Measurements from ENCODE around the gene AGAP1. TPM values are rescaled to one million over a fixed set of nuclear protein-coding genes. Genes with fewer than 3 reads are reported as not detected.

The AGAP1 gene
- total RNA-seq, 1 experiment from 2014 or later: 25.8 TPM

- H3K14ac ChIP-seq (ENCODE audit: insufficient read depth, low read length): peak overlapping the region; percentile 60; the same call in 1 of the 2 replicates
- H4K8ac ChIP-seq (replicated peaks; ENCODE audit: insufficient read length, low read depth, low read length): no peak overlapping the region
- peaks cover 51% of the 10 kb centered on the region; the same call in 1 of the 2 replicates for H3K27me3 ChIP-seq (ENCODE audit: insufficient read depth, low read length)
- no peak overlapping the region for H3K18ac ChIP-seq (ENCODE audit: insufficient read length, low read depth, low read length)
- H2AFZ ChIP-seq (ENCODE audit: low read length): no peak overlapping the region
- no peak overlapping the region for H2BK20ac ChIP-seq (ENCODE audit: low read depth, low read length, poor library complexity, severe bottlenecking)
- no peak overlapping the region for H3K9ac ChIP-seq (ENCODE audit: extremely low read depth, insufficient read length, low read length)
- peak overlapping the region; percentile 36 to 71; a peak in 4 of 5 replicates for H3K4me3 Mint-ChIP-seq
- H3K79me1 ChIP-seq (ENCODE audit: insufficient read depth, low read depth, low read length, poor library complexity, severe bottlenecking): no peaks in the 10 kb centered on the region
- DNase-seq: peak; percentile 88
- no peak overlapping the region for H3K27ac ChIP-seq (ENCODE audit: insufficient read length, low read depth, low read length)
- H2BK15ac ChIP-seq (ENCODE audit: low read depth, low read length): no peak overlapping the region; the same call in 1 of the 2 replicates
- no peaks in the 10 kb centered on the region for H3K9me3 Mint-ChIP-seq
- WGBS (ENCODE audit: extremely low coverage, insufficient read length, low lambda C conversion rate): no CpG with 5 or more reads among the region's 45 CpGs
- H3K4me2 ChIP-seq (ENCODE audit: insufficient read depth, insufficient read length, low read length): peak overlapping the region; percentile 32
- H3K27ac Mint-ChIP-seq: no peak overlapping the region; a peak in 1 of 7 replicates
- no peaks in the 10 kb centered on the region for H4K20me1 ChIP-seq (ENCODE audit: control insufficient read depth, insufficient read depth, insufficient read length)
- peaks cover 97% of the 10 kb centered on the region for H3K27me3 Mint-ChIP-seq (ENCODE audit: low read depth)
- H4K91ac ChIP-seq (ENCODE audit: insufficient read length, low read depth, low read length): no peak overlapping the region
- no peak overlapping the region for H2BK12ac ChIP-seq (ENCODE audit: insufficient read length, low read depth, low read length)
- H2AK5ac ChIP-seq (ENCODE audit: insufficient read length, low read length): no peak overlapping the region
- H3T11ph ChIP-seq (ENCODE audit: low read length): no peak overlapping the region
- H4K5ac ChIP-seq (ENCODE audit: insufficient read length, low read depth, low read length): no peak overlapping the region
- no peak overlapping the region for H3K56ac ChIP-seq (ENCODE audit: insufficient read length, low read depth, low read length)
- peaks cover 6% of the 10 kb centered on the region for H3K23me2 ChIP-seq (ENCODE audit: insufficient read length, low read depth, low read length, poor library complexity, severe bottlenecking)
- TF ChIP-seq CTCF (conservative IDR thresholded peaks at IDR 0.05): no peak
- H2BK5ac ChIP-seq (ENCODE audit: insufficient read length, low read length): no peak overlapping the region
- no peaks in the 10 kb centered on the region for H3K79me2 ChIP-seq (ENCODE audit: insufficient read depth, low read length)
- H3K23ac ChIP-seq (ENCODE audit: insufficient read length, low read depth, low read length): no peak overlapping the region
- peaks cover 4% of the 10 kb centered on the region; the same call in 1 of the 2 replicates for H3K4me1 ChIP-seq (ENCODE audit: insufficient read depth, low read length)
- no peak overlapping the region for H3K4ac ChIP-seq (ENCODE audit: low read depth, low read length)
- H2BK120ac ChIP-seq (ENCODE audit: low read depth, low read length, poor library complexity, severe bottlenecking): no peak overlapping the region
- peaks cover 34 to 35% of the 10 kb centered on the region in 2 experiments for H3K4me1 Mint-ChIP-seq
- no peaks in the 10 kb centered on the region for H3K9me3 ChIP-seq (ENCODE audit: control insufficient read depth, low read depth, low read length)
- peaks cover 0 to 3% (median 0%) of the 10 kb centered on the region in 3 experiments; a peak in 1 of 7 replicates for H3K36me3 Mint-ChIP-seq (ENCODE audit: insufficient read depth in 1 of 3, low read depth in 3 of 3)
Observed at GRCh38 chr2:236158969-236159777, 665.3 kb downstream of the AGAP1 start.

All from H9 (cell line).